SK-N-SH (cell line): Measurements from ENCODE around the gene GCN1. TPM values are rescaled to one million over a fixed set of nuclear protein-coding genes. Genes with fewer than 3 reads are reported as not detected.

Experiments
- CTCF ChIA-PET: fragments of 300-600, 350-600 bp; formaldehyde crosslinking; extraction: SDS; loops from one replicate; lab custom pipeline; 2021; lab: Yijun Ruan, JAX
- POLR2A ChIA-PET: fragments of 350-600 bp; sonication (Branson Sonifier 250); formaldehyde crosslinking; extraction: SDS; loops from one replicate; lab custom pipeline; 2020; ENCODE audit warnings: antibody characterized with exemption, inconsistent platforms; lab: Yijun Ruan, JAX
- DNase-seq: peaks from one replicate; pipeline ENCODE4 v3.0.0; 2012
- H2AFZ ChIP-seq: fragments of 200-600 bp; sonication (generic); 2 replicates; pipeline ENCODE4 v1.8.1; 2016; ENCODE audit warnings: antibody characterized with exemption, mild to moderate bottlenecking, low read depth
- H3F3A ChIP-seq: fragments of 200-600 bp; sonication (generic); replicated peaks from 2 replicates; pipeline ENCODE3; 2016; ENCODE audit warnings: antibody characterized with exemption, mild to moderate bottlenecking; ENCODE audit not compliant: insufficient read depth
- H3K27ac ChIP-seq, 2 experiments: fragments of 200-500 bp in 1 of 2; fragments of 200-600 bp in 1 of 2; sonication (Bioruptor generic) in 1 of 2; sonication (generic), shearing (Covaris generic) in 1 of 2; 2 replicates each; pipeline versions ENCODE4 v1.5.1 to v1.6.1; 2014 to 2016; ENCODE audit warnings: low read depth in 2 of 2, inconsistent platforms in 1 of 2, low read length in 1 of 2, mild to moderate bottlenecking in 1 of 2, mixed read lengths in 1 of 2
- H3K27me3 ChIP-seq: fragments of 200-600 bp; sonication (generic), shearing (Covaris generic); 2 replicates; pipeline ENCODE4 v1.6.1; 2016; ENCODE audit warnings: mixed run types; ENCODE audit not compliant: insufficient read depth
- H3K36me3 ChIP-seq, 2 experiments: fragments of 200-500 bp in 1 of 2; fragments of 200-600 bp in 1 of 2; sonication (Bioruptor generic) in 1 of 2; sonication (generic) in 1 of 2; replicated peaks in 1 of 2; 2 replicates each; pipeline versions ENCODE3 to v1.5.1; 2014 to 2016; ENCODE audit warnings: low read length in 1 of 2, mild to moderate bottlenecking in 1 of 2; ENCODE audit not compliant: insufficient read depth in 2 of 2, control insufficient read depth in 1 of 2
- H3K4me1 ChIP-seq, 2 experiments: fragments of 200-500 bp in 1 of 2; fragments of 200-600 bp in 1 of 2; sonication (Bioruptor generic) in 1 of 2; sonication (generic), shearing (Covaris generic) in 1 of 2; 2 replicates each; pipeline versions ENCODE4 v1.5.1 to v1.6.1; 2014 to 2016; ENCODE audit warnings: low read depth in 1 of 2, low read length in 1 of 2, mixed run types in 1 of 2; ENCODE audit not compliant: insufficient read depth in 2 of 2, control insufficient read depth in 1 of 2
- H3K4me2 ChIP-seq: fragments of 200-600 bp; sonication (generic), shearing (Covaris generic); 2 replicates; pipeline ENCODE4 v1.6.1; 2017; ENCODE audit warnings: mixed run types
- H3K4me3 ChIP-seq, 2 experiments: fragments of 200-500 bp in 1 of 2; fragments of 200-600 bp in 1 of 2; sonication (Bioruptor generic) in 1 of 2; sonication (generic), shearing (Covaris generic) in 1 of 2; 2 replicates each; pipeline versions ENCODE4 v1.5.1 to v1.8.1; 2014 to 2016; ENCODE audit warnings: low read depth in 2 of 2, inconsistent platforms in 1 of 2, low read length in 1 of 2, mild to moderate bottlenecking in 1 of 2, mixed read lengths in 1 of 2, moderate library complexity in 1 of 2
- H3K79me2 ChIP-seq: fragments of 200-600 bp; sonication (generic); 2 replicates; pipeline ENCODE4 v1.8.1; 2017; ENCODE audit warnings: mild to moderate bottlenecking; ENCODE audit not compliant: insufficient read depth
- H3K9ac ChIP-seq: fragments of 200-600 bp; sonication (generic); 2 replicates; pipeline ENCODE4 v1.6.1; 2017; ENCODE audit warnings: mixed run types
- H3K9me2 ChIP-seq: fragments of 200-600 bp; sonication (generic); 2 replicates; pipeline ENCODE4 v1.6.1; 2017; ENCODE audit warnings: mixed run types
- H3K9me3 ChIP-seq: fragments of 200-600 bp; sonication (generic); 2 replicates; pipeline ENCODE4 v1.6.1; 2017; ENCODE audit warnings: mixed run types, mild to moderate bottlenecking, moderate library complexity
- H4K20me1 ChIP-seq: fragments of 200-600 bp; sonication (generic); 2 replicates; pipeline ENCODE4 v1.6.1; 2017; ENCODE audit warnings: mild to moderate bottlenecking, mixed run types; ENCODE audit not compliant: insufficient read depth
- ELF1 ChIP-seq: IDR thresholded peaks from 2 replicates; pipeline ENCODE4 v1.4.0; 2012
- EP300 ChIP-seq, 2 experiments: IDR thresholded peaks; 2 replicates each; pipeline versions ENCODE4 v1.4.0 to v1.6.1; 2012; ENCODE audit warnings: borderline replicate concordance in 1 of 2, low read depth in 1 of 2, low read length in 1 of 2
- FOSL2 ChIP-seq: IDR thresholded peaks from 2 replicates; pipeline ENCODE4 v1.4.0; 2012; ENCODE audit warnings: low read depth, mild to moderate bottlenecking, moderate library complexity, borderline replicate concordance
- FOXM1 ChIP-seq: IDR thresholded peaks from 2 replicates; pipeline ENCODE4 v1.4.0; 2012; ENCODE audit warnings: low read depth, mild to moderate bottlenecking
- GATA2 ChIP-seq: sonication (generic); formaldehyde crosslinking; IDR thresholded peaks from 2 replicates; pipeline ENCODE4 v1.5.0; 2020; ENCODE audit warnings: mild to moderate bottlenecking, missing genetic modification reagents
- MXI1 ChIP-seq: IDR thresholded peaks from 2 replicates; pipeline ENCODE4 v1.6.1; 2012; ENCODE audit warnings: mild to moderate bottlenecking, low read depth, low read length, improper control_type of control experiment
- RAD21 ChIP-seq: IDR thresholded peaks from 2 replicates; pipeline ENCODE4 v1.6.1; 2012; ENCODE audit warnings: mild to moderate bottlenecking, low read length
- RCOR1 ChIP-seq: fragments of 150-350 bp; IDR thresholded peaks from 2 replicates; pipeline ENCODE4 v1.6.1; 2017; ENCODE audit warnings: antibody characterized with exemption, low read length
- RXRA ChIP-seq: IDR thresholded peaks from 2 replicates; pipeline ENCODE4 v1.4.0; 2012; ENCODE audit warnings: low read depth, mild to moderate bottlenecking, borderline replicate concordance
- SIN3A ChIP-seq: IDR thresholded peaks from 2 replicates; pipeline ENCODE4 v1.6.1; 2012; ENCODE audit warnings: low read depth, mild to moderate bottlenecking, low read length, moderate library complexity, borderline replicate concordance
- WGBS: methylation state at CpG from one replicate; pipeline ENCODE4 v1.1.6; 2017; ENCODE audit warnings: low lambda C conversion rate; 5-methylcytosine and 5-hydroxymethylcytosine counted together
- polyA plus RNA-seq, 3 experiments: library from polyadenylated mRNA; depleted of rRNA; stranded (reverse); fragments of >200 nt; gene quantifications; 2 replicates each; pipeline ENCODE4 v1.2.3, GENCODE V29; 2012
- TF ChIP-seq, protein P1 (sequence below): fragments of 150-350 bp; IDR thresholded peaks from 2 replicates; pipeline ENCODE4 v1.6.1; 2016; ENCODE audit warnings: mild to moderate bottlenecking, low read depth, low read length
- TF ChIP-seq, protein P2 (sequence below): IDR thresholded peaks from 2 replicates; pipeline ENCODE4 v1.4.0; 2012; ENCODE audit warnings: low read depth, borderline replicate concordance

GCN1 gene
- polyA plus RNA-seq, 1 of the 3 experiments (the other 2 are of a cell fraction), result 54.4 TPM

DNA sequence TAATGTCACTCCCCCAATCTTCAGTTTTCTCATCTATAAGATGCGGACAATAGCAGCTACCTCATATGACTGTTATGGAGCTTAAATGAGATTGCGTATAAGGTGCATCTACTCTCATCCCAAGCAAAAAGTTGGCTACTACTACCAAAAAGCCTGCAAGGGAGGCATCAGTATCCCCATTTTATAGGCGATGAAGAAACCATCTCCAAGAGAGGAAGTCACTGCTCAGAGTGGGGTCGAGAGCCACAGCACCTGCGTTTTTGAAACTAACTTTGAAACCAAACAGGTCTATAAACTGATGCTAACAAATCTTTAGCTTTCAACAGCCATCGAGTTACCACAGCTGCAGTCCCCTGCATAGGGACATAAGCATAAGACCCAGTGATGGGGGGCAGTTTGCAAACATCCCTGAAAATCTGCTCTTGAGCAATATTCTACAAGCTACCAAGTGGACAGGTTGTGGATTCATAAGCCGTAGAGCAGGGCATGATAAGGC is 3.5 kb downstream of the GCN1 start:
- Histone ChIP-seq H3K9me2 (no peaks in the 10 kb centered on the region), H3K4me2 (no peak overlapping the region), H3K27ac (no peak overlapping the region), H2AFZ (no peak overlapping the region), H3K4me1 (peaks cover 9 to 10% of the 10 kb centered on the region in 2 experiments), H3K9ac (no peak overlapping the region), H3K36me3 (peaks cover 41 to 52% of the 10 kb centered on the region in 2 experiments), H3K27me3 (no peaks in the 10 kb centered on the region), H3K79me2 (peaks cover 100% of the 10 kb centered on the region), H4K20me1 (peaks cover 19% of the 10 kb centered on the region; the same call in 1 of the 2 replicates), H3K9me3 (no peaks in the 10 kb centered on the region), H3K4me3 (no peak overlapping the region), H3F3A (peaks cover 16% of the 10 kb centered on the region)
- ChIA-PET CTCF (interaction anchor here (1.5 kb wide), 1 partner anchor 10 kb away, joined by 4 read pairs; the partner anchor contains the start of gene RPLP0), POLR2A (interaction anchor here (0.7 to 2.1 kb wide), 2 partner anchors 9 to 10 kb away, joined by 3 to 9 read pairs; partner anchors contain the start of gene RPLP0)
- no peak for DNase-seq
- TF ChIP-seq ELF1, result no peak
- WGBS, result 91% methylated on average over 7 of the region's 7 CpGs

DNA sequence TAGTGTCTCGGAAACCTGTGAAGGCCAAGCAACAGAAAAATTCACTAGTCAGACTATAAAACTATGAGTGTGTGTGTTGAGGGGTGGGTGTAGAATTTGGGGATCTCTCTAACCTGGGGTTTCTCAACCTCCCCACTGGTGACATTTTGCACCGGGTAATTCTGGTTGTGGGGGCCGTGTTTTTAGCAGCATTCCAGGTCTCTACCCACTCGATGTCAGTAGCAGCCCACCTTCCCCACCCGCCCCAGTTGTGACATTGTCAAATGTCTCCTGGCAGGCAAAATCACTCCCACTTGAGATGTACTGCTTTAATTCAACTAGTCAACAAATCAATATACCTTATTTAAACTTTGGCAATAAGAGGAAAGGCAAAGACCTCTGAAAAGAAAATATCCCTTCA is 4.1 kb downstream of the GCN1 start:
- ChIA-PET POLR2A (interaction anchor here (2.1 kb wide), 1 partner anchor 11 kb away, joined by 9 read pairs; the partner anchor contains the start of gene RPLP0), CTCF (interaction anchor here (1.5 kb wide), 1 partner anchor 11 kb away, joined by 4 read pairs; the partner anchor contains the start of gene RPLP0)
- no peak overlapping the region for H3K27ac ChIP-seq
- peaks cover 100% of the 10 kb centered on the region for H3K79me2 ChIP-seq
- no peaks in the 10 kb centered on the region for H3K27me3 ChIP-seq
- no peaks in the 10 kb centered on the region for H3K9me2 ChIP-seq
- H3K4me2 ChIP-seq, result no peak overlapping the region
- H3K36me3 ChIP-seq, result peaks cover 39 to 54% of the 10 kb centered on the region in 2 experiments
- H3K9me3 ChIP-seq, result no peaks in the 10 kb centered on the region
- H3K4me3 ChIP-seq, result no peak overlapping the region
- 81% methylated on average over 5 of the region's 5 CpGs for WGBS
- TF ChIP-seq, protein P1, sequence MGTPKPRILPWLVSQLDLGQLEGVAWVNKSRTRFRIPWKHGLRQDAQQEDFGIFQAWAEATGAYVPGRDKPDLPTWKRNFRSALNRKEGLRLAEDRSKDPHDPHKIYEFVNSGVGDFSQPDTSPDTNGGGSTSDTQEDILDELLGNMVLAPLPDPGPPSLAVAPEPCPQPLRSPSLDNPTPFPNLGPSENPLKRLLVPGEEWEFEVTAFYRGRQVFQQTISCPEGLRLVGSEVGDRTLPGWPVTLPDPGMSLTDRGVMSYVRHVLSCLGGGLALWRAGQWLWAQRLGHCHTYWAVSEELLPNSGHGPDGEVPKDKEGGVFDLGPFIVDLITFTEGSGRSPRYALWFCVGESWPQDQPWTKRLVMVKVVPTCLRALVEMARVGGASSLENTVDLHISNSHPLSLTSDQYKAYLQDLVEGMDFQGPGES, result no peak
- TF ChIP-seq, protein P2, sequence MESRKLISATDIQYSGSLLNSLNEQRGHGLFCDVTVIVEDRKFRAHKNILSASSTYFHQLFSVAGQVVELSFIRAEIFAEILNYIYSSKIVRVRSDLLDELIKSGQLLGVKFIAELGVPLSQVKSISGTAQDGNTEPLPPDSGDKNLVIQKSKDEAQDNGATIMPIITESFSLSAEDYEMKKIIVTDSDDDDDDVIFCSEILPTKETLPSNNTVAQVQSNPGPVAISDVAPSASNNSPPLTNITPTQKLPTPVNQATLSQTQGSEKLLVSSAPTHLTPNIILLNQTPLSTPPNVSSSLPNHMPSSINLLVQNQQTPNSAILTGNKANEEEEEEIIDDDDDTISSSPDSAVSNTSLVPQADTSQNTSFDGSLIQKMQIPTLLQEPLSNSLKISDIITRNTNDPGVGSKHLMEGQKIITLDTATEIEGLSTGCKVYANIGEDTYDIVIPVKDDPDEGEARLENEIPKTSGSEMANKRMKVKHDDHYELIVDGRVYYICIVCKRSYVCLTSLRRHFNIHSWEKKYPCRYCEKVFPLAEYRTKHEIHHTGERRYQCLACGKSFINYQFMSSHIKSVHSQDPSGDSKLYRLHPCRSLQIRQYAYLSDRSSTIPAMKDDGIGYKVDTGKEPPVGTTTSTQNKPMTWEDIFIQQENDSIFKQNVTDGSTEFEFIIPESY, result no peak
- TF ChIP-seq FOXM1, result no peak
- no peak for TF ChIP-seq GATA2 (CRISPR knock-in tag)
- no peak for TF ChIP-seq RCOR1
- no peak for TF ChIP-seq EP300 (IDR thresholded peaks at IDR 0.05; ENCODE audit: borderline replicate concordance in 1 of 2, low read depth in 1 of 2, low read length in 1 of 2)
- TF ChIP-seq RXRA, result no peak
- no peak for TF ChIP-seq RAD21
- TF ChIP-seq MXI1, result no peak
- TF ChIP-seq SIN3A, result no peak
- no peak for TF ChIP-seq FOSL2
- no peak for DNase-seq
- peaks cover 7 to 9% of the 10 kb centered on the region in 2 experiments for H3K4me1 ChIP-seq
- H3F3A ChIP-seq, result peaks cover 9% of the 10 kb centered on the region
- H4K20me1 ChIP-seq, result peaks cover 26% of the 10 kb centered on the region; the same call in 1 of the 2 replicates
- H2AFZ ChIP-seq, result no peak overlapping the region
- no peak overlapping the region for H3K9ac ChIP-seq
